ENCODE data around the gene HRH1. TPM values are rescaled to one million over a fixed set of nuclear protein-coding genes. Genes with fewer than 3 reads are reported as not detected.

HRH1 gene
- total and polyA plus RNA-seq, 2 of the 13 experiments (the other 11 are each of a cell fraction or from before 2014, with no cell fraction given) = not detected

DNA sequence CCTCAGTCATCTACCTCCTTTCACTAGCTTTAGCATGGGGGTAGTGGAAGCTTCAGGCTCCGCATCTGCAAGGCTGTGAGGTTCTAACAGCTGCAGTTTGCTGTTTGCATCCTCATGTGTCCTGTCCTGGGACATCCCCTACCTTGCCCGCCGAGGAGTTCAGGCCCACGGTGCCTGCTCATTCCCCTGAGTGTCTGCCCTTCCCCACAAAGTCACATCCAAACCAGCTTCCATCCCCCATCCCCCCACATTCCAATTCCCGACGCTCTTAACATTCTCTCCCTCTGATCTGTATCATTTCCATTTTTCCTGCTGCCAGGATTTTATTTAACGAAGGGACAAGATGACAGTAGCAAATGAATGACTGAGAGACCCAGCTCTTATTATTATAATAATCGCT is 43.8 kb downstream of the HRH1 start:
- H3K4me2 ChIP-seq (ENCODE audit: low read depth, low read length) = no peak overlapping the region
- in situ Hi-C loops (cut with HindIII; ENCODE audit: extremely low pct_ligation_motif_present, low pct_unique_long_range_greater_than_20kb) = no loop called here
- 15% methylated on average over 8 of the region's 8 CpGs for WGBS (ENCODE audit: low lambda C conversion rate)
- H3K36me3 ChIP-seq (replicated peaks in 1 of 2; ENCODE audit: control insufficient read depth in 1 of 2, insufficient read depth in 2 of 2, low read length in 2 of 2) = no peaks in the 10 kb centered on the region
- CTCF ChIA-PET (ENCODE audit: low intra/inter-chr PET ratio, low total read pairs) = no interaction called here
- BruUV-seq (replicated peaks) = no TSS peak
- POLR2A ChIA-PET = no interaction called here
- H3K79me2 ChIP-seq (ENCODE audit: insufficient read depth, low read length) = no peaks in the 10 kb centered on the region
- H3K9me3 ChIP-seq (ENCODE audit: low read length) = no peaks in the 10 kb centered on the region
- H2AFZ ChIP-seq (ENCODE audit: low read length) = no peak overlapping the region
- H3K9ac ChIP-seq (ENCODE audit: insufficient read depth, low read depth, low read length) = no peak overlapping the region
- H3K27me3 ChIP-seq (ENCODE audit: control insufficient read depth in 1 of 2, insufficient read depth in 2 of 2, low read length in 2 of 2) = peaks cover 0 to 20% of the 10 kb centered on the region in 2 experiments; a peak in 2 of 5 replicates
- no peak for ATAC-seq
- H3K4me3 ChIP-seq (replicated peaks in 1 of 3; ENCODE audit: insufficient read depth in 1 of 3, low read depth in 2 of 3, low read length in 3 of 3) = no peak overlapping the region
- peaks cover 6% of the 10 kb centered on the region; the same call in 1 of the 2 replicates for H3K4me1 ChIP-seq (ENCODE audit: insufficient read depth, low read length)
- no peaks in the 10 kb centered on the region for H4K20me1 ChIP-seq (ENCODE audit: insufficient read depth, low read length)
- intact Hi-C loops (cut with micrococcal nuclease; ENCODE audit: unreplicated experiment) = no loop called here
- no peak for FAIRE-seq
- H3K27ac ChIP-seq (ENCODE audit: extremely low read length, insufficient read depth, low read length) = no peak overlapping the region
- DNase-seq (ENCODE audit: low spot score) = no peak
- TF ChIP-seq JDP2 (CRISPR knock-in tag; IDR thresholded peaks at IDR 0.05; ENCODE audit: borderline replicate concordance) = no peak
- TF ChIP-seq, protein P1, sequence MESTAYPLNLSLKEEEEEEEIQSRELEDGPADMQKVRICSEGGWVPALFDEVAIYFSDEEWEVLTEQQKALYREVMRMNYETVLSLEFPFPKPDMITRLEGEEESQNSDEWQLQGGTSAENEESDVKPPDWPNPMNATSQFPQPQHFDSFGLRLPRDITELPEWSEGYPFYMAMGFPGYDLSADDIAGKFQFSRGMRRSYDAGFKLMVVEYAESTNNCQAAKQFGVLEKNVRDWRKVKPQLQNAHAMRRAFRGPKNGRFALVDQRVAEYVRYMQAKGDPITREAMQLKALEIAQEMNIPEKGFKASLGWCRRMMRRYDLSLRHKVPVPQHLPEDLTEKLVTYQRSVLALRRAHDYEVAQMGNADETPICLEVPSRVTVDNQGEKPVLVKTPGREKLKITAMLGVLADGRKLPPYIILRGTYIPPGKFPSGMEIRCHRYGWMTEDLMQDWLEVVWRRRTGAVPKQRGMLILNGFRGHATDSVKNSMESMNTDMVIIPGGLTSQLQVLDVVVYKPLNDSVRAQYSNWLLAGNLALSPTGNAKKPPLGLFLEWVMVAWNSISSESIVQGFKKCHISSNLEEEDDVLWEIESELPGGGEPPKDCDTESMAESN (CRISPR knock-in tag; conservative IDR thresholded peaks at IDR 0.05) = no peak
- no peak for TF ChIP-seq ZNF780A (CRISPR knock-in tag; IDR thresholded peaks at IDR 0.05)
- TF ChIP-seq, protein P2, sequence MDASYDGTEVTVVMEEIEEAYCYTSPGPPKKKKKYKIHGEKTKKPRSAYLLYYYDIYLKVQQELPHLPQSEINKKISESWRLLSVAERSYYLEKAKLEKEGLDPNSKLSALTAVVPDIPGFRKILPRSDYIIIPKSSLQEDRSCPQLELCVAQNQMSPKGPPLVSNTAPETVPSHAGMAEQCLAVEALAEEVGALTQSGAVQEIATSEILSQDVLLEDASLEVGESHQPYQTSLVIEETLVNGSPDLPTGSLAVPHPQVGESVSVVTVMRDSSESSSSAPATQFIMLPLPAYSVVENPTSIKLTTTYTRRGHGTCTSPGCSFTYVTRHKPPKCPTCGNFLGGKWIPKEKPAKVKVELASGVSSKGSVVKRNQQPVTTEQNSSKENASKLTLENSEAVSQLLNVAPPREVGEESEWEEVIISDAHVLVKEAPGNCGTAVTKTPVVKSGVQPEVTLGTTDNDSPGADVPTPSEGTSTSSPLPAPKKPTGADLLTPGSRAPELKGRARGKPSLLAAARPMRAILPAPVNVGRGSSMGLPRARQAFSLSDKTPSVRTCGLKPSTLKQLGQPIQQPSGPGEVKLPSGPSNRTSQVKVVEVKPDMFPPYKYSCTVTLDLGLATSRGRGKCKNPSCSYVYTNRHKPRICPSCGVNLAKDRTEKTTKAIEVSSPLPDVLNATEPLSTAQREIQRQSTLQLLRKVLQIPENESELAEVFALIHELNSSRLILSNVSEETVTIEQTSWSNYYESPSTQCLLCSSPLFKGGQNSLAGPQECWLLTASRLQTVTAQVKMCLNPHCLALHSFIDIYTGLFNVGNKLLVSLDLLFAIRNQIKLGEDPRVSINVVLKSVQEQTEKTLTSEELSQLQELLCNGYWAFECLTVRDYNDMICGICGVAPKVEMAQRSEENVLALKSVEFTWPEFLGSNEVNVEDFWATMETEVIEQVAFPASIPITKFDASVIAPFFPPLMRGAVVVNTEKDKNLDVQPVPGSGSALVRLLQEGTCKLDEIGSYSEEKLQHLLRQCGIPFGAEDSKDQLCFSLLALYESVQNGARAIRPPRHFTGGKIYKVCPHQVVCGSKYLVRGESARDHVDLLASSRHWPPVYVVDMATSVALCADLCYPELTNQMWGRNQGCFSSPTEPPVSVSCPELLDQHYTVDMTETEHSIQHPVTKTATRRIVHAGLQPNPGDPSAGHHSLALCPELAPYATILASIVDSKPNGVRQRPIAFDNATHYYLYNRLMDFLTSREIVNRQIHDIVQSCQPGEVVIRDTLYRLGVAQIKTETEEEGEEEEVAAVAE (CRISPR knock-in tag; IDR thresholded peaks at IDR 0.05; ENCODE audit: borderline replicate concordance) = no peak
- TF ChIP-seq, protein P3, sequence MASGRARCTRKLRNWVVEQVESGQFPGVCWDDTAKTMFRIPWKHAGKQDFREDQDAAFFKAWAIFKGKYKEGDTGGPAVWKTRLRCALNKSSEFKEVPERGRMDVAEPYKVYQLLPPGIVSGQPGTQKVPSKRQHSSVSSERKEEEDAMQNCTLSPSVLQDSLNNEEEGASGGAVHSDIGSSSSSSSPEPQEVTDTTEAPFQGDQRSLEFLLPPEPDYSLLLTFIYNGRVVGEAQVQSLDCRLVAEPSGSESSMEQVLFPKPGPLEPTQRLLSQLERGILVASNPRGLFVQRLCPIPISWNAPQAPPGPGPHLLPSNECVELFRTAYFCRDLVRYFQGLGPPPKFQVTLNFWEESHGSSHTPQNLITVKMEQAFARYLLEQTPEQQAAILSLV (CRISPR knock-in tag; IDR thresholded peaks at IDR 0.05; ENCODE audit: borderline replicate concordance) = no peak
- TF ChIP-seq ZNF564 (CRISPR knock-in tag; IDR thresholded peaks at IDR 0.05) = no peak
- no peak for TF ChIP-seq ZNF17 (CRISPR knock-in tag; IDR thresholded peaks at IDR 0.05)
- TF ChIP-seq SP4 (CRISPR knock-in tag; IDR thresholded peaks at IDR 0.05) = no peak
- TF ChIP-seq BRD4 (CRISPR knock-in tag; IDR thresholded peaks at IDR 0.05) = no peak
- TF ChIP-seq HNF4A (CRISPR knock-in tag; IDR thresholded peaks at IDR 0.05) = no peak
- no peak for TF ChIP-seq ZNF232 (CRISPR knock-in tag; IDR thresholded peaks at IDR 0.05; ENCODE audit: borderline replicate concordance)
- no peak for TF ChIP-seq ATRX (CRISPR knock-in tag; IDR thresholded peaks at IDR 0.05; ENCODE audit: borderline replicate concordance)
- TF ChIP-seq IRF2 (CRISPR knock-in tag; IDR thresholded peaks at IDR 0.05) = no peak
- TF ChIP-seq, protein P4, sequence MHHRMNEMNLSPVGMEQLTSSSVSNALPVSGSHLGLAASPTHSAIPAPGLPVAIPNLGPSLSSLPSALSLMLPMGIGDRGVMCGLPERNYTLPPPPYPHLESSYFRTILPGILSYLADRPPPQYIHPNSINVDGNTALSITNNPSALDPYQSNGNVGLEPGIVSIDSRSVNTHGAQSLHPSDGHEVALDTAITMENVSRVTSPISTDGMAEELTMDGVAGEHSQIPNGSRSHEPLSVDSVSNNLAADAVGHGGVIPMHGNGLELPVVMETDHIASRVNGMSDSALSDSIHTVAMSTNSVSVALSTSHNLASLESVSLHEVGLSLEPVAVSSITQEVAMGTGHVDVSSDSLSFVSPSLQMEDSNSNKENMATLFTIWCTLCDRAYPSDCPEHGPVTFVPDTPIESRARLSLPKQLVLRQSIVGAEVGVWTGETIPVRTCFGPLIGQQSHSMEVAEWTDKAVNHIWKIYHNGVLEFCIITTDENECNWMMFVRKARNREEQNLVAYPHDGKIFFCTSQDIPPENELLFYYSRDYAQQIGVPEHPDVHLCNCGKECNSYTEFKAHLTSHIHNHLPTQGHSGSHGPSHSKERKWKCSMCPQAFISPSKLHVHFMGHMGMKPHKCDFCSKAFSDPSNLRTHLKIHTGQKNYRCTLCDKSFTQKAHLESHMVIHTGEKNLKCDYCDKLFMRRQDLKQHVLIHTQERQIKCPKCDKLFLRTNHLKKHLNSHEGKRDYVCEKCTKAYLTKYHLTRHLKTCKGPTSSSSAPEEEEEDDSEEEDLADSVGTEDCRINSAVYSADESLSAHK (CRISPR knock-in tag; IDR thresholded peaks at IDR 0.05; ENCODE audit: borderline replicate concordance) = no peak
- no peak for TF ChIP-seq CHD2 (IDR thresholded peaks at IDR 0.05; ENCODE audit: low read depth, low read length)
- no peak for TF ChIP-seq SRSF1 (optimal IDR thresholded peaks at IDR 0.05; ENCODE audit: low read depth, low read length)
